Activated T-cell treated with anti-CD3 and anti-CD28 coated beads for 24 hours (primary cell): Measurements from ENCODE around the gene NANOGP8.
"Not testable (repeated sequence)": the region's sequence is repeated elsewhere in the genome, so short reads cannot be mapped to it uniquely, and the experiment has no call there.

Experiments
- DNase-seq: peaks from one replicate; pipeline ENCODE4 v3.0.0-alpha.2; 2020; ENCODE audit warnings: low read depth

The NANOGP8 gene

GRCh38 chr15:35085176-35085919 is at the start of gene NANOGP8:
Gene NANOGP8, minus strand, starts transcription at chr15:35085295. Its CDS starts 185 bp downstream, at chr15:35085110.
- not testable (repeated sequence) for DNase-seq

- no peak for DNase-seq
Measured at GRCh38 chr15:35134299-35134698, 49.2 kb upstream of the NANOGP8 start.

- no peak for DNase-seq
Measured at GRCh38 chr15:35130245-35130644, 45.1 kb upstream of the NANOGP8 start.

- DNase-seq, result no peak
Measured at GRCh38 chr15:35129361-35129760, 44.3 kb upstream of the NANOGP8 start.

GRCh38 chr15:35127717-35128116 is 42.6 kb upstream of the NANOGP8 start:
- DNase-seq, result no peak

GRCh38 chr15:35126236-35126635 is 41.1 kb upstream of the NANOGP8 start:
- DNase-seq, result no peak

- DNase-seq, result no peak
Measured at GRCh38 chr15:35123743-35124142, 38.6 kb upstream of the NANOGP8 start.

GRCh38 chr15:35121611-35122359 is 36.7 kb upstream of the NANOGP8 start:
- DNase-seq, result no peak

- DNase-seq, result no peak
Measured at GRCh38 chr15:35120173-35120572, 35.1 kb upstream of the NANOGP8 start.

- no peak for DNase-seq
Measured at GRCh38 chr15:35118960-35119359, 33.9 kb upstream of the NANOGP8 start.

GRCh38 chr15:35117543-35118265 is 32.6 kb upstream of the NANOGP8 start:
- no peak for DNase-seq

GRCh38 chr15:35115155-35115725 is 30.1 kb upstream of the NANOGP8 start:
- no peak for DNase-seq

GRCh38 chr15:35112346-35112745 is 27.3 kb upstream of the NANOGP8 start:
- DNase-seq, result no peak

- DNase-seq, result no peak
Measured at GRCh38 chr15:35111861-35112260, 26.8 kb upstream of the NANOGP8 start.

- no peak for DNase-seq
Measured at GRCh38 chr15:35108453-35108852, 23.4 kb upstream of the NANOGP8 start.

GRCh38 chr15:35107561-35107960 is 22.5 kb upstream of the NANOGP8 start:
- DNase-seq, result no peak

- DNase-seq, result no peak
Measured at GRCh38 chr15:35107122-35107521, 22.0 kb upstream of the NANOGP8 start.

- DNase-seq, result no peak
Measured at GRCh38 chr15:35104526-35105147, 19.5 kb upstream of the NANOGP8 start.

- DNase-seq, result no peak
Measured at GRCh38 chr15:35102186-35102585, 17.1 kb upstream of the NANOGP8 start.

GRCh38 chr15:35101335-35101734 is 16.2 kb upstream of the NANOGP8 start:
- DNase-seq, result no peak

- DNase-seq, result no peak
Measured at GRCh38 chr15:35098737-35099136, 13.6 kb upstream of the NANOGP8 start.

- no peak for DNase-seq
Measured at GRCh38 chr15:35095941-35096340, 10.8 kb upstream of the NANOGP8 start.
